GM12865 (cell line): ENCODE measurements around the gene MTA1.

Source experiments
- DNase-seq: peaks from one replicate; pipeline ENCODE4 v3.0.0; 2010; ENCODE audit warnings: low read depth
- H3K4me3 ChIP-seq: 2 replicates; pipeline ENCODE4 v1.5.1; 2011; ENCODE audit warnings: mild to moderate bottlenecking, low read depth, low read length, control low read depth
- TF ChIP-seq, protein P1 (sequence below): IDR thresholded peaks from 2 replicates; pipeline ENCODE4 v1.5.1; 2011; ENCODE audit warnings: low read length, control low read depth, low read depth, inconsistent platforms; ENCODE audit not compliant: insufficient read depth; ENCODE audit errors: missing control alignments

MTA1 gene

DNA sequence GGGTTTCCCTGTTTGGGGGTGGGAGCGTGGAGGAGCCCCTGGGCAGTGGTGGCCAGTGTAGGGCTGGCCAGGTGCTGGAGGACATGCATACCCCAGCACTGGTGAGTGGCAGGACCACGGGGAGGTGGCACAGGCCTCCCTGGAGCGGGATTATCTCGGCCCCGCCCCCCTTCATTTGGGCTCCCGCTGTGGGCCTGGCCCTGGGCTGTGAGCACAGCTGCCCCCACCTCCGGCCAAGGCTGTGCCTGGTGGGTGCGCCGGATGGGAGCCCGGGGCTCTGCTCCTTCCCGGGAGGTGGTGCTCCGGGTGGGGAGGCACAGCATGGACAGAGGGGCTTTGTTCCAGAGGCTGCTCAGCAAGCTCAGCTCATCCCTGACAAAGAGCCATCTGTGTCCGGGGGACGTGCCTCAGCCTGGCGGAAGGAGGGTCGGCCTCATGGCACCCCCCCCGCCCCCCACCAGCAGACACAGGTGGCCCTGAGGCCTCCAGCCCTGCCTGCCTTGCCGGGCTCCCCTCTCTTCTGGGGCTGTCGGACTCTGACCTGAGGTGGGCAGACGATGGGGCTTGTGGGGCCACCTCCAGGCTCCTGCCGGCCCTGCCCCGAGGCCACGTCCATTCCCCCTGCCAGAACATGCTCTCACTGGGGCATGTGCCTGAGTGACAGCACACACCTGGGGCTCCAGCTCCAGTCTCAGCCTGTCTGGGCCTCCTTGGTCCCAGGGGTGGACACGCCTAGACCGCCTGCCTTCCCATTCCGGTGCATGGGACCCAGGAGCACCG, 79.8 kb downstream of the MTA1 start:
- DNase-seq, result no peak
- H3K4me3 ChIP-seq, result no peak overlapping the region
- TF ChIP-seq, protein P1, sequence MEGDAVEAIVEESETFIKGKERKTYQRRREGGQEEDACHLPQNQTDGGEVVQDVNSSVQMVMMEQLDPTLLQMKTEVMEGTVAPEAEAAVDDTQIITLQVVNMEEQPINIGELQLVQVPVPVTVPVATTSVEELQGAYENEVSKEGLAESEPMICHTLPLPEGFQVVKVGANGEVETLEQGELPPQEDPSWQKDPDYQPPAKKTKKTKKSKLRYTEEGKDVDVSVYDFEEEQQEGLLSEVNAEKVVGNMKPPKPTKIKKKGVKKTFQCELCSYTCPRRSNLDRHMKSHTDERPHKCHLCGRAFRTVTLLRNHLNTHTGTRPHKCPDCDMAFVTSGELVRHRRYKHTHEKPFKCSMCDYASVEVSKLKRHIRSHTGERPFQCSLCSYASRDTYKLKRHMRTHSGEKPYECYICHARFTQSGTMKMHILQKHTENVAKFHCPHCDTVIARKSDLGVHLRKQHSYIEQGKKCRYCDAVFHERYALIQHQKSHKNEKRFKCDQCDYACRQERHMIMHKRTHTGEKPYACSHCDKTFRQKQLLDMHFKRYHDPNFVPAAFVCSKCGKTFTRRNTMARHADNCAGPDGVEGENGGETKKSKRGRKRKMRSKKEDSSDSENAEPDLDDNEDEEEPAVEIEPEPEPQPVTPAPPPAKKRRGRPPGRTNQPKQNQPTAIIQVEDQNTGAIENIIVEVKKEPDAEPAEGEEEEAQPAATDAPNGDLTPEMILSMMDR, result no peak

DNA sequence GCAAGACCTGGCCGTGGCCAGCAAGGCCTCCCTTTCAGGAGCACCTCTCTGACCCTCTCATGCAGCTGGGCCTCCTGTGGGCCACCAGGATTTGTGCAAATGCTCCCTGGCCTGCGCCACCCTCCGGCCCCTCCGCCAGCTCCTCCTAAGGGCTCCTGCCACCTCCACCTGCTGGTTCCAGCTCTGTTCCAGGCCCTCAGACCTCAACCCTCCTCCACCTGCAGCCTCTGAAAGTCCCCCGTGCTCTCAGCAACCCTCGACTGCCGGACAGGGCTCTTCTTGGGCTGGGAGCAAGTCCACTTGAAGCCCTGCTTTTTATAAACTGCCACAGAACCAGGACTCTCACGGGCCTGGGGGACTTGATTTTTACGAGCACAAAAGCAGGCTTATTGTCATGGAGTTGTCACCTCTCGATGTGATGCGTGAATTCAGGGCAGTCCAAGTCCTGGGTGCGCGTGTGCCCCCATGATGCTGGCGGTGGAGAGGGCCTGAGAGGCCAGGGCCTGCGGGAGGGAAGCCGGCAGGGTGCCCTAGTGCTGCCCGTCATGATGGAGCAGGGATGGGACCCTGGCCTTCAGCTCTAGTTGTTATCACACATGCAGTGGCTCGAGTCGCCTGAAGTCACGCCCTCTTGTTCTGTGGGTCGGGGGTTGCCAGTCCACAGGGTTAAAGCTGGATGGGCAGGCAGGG, 80.6 kb downstream of the MTA1 start:
- H3K4me3 ChIP-seq, result no peak overlapping the region
- TF ChIP-seq, protein P1, result no peak
- no peak for DNase-seq

DNA sequence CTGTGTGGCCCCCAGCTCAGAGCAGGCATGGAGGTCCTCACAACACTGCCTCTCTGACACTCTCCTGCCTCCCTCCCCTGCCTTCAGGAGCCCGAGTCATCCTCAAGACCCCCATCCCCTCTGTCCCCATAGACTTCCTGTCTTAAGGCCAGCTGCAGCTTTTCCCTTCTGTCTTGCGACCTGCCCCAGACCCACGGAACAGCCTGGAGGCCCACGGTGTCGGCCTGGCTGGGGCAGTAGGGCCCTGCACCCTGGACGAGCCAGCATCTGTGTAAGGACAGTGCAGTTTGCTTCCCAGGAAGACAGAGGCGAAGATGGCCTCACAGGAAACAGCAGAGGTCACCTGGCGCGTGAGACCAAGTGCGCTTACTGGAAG, 81.1 kb downstream of the MTA1 start:
- TF ChIP-seq, protein P1, result no peak
- no peak for DNase-seq

DNA sequence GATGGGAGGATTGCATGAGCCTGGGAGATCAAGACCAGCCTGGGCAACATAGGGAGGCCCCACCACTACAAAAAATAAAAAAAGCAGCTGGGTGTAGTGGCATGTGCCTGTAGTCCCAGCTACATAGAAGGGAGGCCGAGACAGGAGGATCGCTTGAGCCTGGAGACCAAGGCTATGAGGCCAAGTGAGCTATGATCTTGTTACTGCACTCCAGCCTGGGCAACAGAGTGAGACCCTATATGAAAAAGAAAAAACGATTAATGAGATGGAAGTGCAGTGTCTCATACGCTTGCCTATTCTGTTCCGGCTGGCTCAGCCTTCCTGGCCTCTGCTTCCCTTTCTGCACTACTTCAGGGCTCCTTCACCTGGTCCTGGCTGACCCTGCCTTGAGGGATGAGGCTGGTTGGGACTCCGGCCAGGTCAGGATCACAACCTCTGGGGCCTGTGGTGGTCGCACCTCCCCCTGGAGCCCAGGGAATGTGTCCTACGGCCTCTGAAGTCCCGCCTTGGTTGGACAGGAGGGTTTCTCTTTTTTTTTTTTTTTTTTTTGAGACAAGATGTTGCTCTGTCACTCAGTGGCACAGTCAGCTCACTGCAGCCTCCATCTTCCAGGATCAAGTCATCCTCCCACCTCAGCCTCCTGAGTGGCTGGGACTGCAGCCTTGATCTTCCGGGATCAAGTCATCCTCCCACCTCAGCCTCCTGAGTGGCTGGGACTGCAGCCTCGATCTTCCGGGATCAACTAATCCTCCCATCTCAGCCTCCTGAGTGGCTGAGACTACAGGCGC, 82.1 kb downstream of the MTA1 start:
- TF ChIP-seq, protein P1, result no peak
- no peak overlapping the region for H3K4me3 ChIP-seq
- DNase-seq, result no peak

More for the DNA sequence above, 81.1 kb downstream of the MTA1 start:
- H3K4me3 ChIP-seq, result no peak overlapping the region

DNA sequence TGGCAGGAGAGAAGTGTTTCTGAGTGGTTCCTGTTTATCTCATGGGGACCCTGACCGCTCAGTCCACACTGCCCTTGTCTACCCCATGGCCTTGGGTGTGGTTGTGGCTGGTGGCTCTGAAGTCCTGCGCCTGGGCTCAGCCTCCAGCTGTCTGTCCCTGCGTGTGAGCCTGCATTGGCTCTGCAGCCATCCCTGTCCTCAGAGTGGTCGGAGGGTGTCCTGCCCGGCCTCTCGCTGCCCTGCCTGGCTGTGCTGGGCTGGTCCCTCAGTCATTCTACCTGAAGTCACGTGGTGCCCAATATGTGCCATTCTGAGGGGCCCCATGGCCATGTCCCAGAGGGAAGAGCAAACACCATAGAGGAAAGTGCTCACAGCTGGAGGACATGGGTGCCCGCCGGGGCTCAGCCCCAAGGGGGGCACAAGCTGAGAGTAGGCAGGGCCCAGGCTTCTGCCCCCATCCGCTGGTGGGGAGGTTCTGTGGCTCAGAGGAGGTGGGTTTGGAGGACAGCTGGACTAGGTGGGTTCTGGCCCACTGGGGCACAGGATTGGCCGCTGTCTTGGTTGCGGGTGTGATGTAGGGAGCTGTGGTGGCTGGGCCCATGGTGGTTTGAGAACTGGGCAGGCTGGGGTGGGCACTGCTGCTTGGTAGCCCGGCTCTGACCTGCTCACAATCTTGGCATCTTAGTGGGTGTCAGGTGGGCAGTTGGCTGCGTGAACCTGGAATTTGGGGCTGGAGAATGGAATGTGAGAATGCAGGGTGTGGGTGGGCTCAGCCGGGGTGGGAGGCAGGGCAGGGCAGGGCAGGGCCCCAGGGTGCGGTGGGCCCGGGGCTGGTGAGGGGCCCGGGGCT, 83.0 kb downstream of the MTA1 start:
- TF ChIP-seq, protein P1, result no peak
- no peak overlapping the region for H3K4me3 ChIP-seq
- DNase-seq, result no peak

DNA sequence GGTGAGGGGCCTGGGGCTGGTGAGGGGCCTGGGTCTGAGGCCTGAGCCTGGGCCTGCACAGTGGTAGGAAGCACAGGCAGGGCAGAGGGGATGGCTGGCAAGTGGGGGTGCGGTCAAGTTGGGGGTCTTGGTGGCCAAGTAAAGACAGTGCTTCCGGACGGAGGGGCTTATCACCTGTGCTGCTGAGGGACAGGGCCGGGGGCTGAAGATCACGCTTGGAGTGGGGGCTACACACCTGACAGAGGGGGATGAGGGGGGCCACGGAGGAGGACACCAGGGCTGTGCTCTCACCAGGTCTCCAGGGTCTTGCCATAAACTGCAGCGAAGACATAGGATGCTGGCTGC, 83.6 kb downstream of the MTA1 start:
- TF ChIP-seq, protein P1, result no peak
- no peak overlapping the region for H3K4me3 ChIP-seq

More for the DNA sequence above, 83.6 kb downstream of the MTA1 start:
- no peak for DNase-seq
